SK-N-SH (cell line): ENCODE results near the gene CHCHD6.

ENCODE experiments used
- CTCF ChIP-seq: fragments of 200-600 bp; sonication (generic); IDR thresholded peaks from 2 replicates; pipeline ENCODE4 v1.6.1; 2017; ENCODE audit warnings: antibody characterized with exemption, mild to moderate bottlenecking, moderate library complexity
- EZH2phosphoT487 ChIP-seq: fragments of 200-600 bp; sonication (generic); IDR thresholded peaks from 2 replicates; pipeline ENCODE4 v1.6.1; 2017; ENCODE audit warnings: low read depth, mixed run types, mild to moderate bottlenecking, antibody characterized with exemption, moderate library complexity, borderline replicate concordance
- FOXM1 ChIP-seq: IDR thresholded peaks from 2 replicates; pipeline ENCODE4 v1.4.0; 2012; ENCODE audit warnings: low read depth, mild to moderate bottlenecking
- GABPA ChIP-seq: IDR thresholded peaks from 2 replicates; pipeline ENCODE4 v1.4.0; 2012; ENCODE audit warnings: low read depth, mild to moderate bottlenecking
- POLR2AphosphoS5 ChIP-seq: IDR thresholded peaks from 2 replicates; pipeline ENCODE4 v1.6.1; 2012; ENCODE audit warnings: low read depth, low read length
- SIN3A ChIP-seq: IDR thresholded peaks from 2 replicates; pipeline ENCODE4 v1.6.1; 2012; ENCODE audit warnings: low read depth, mild to moderate bottlenecking, low read length, moderate library complexity, borderline replicate concordance
- TAF1 ChIP-seq: IDR thresholded peaks from 2 replicates; pipeline ENCODE4 v1.6.1; 2012; ENCODE audit warnings: low read depth, mild to moderate bottlenecking, low read length, moderate library complexity, borderline replicate concordance
- TEAD4 ChIP-seq: IDR thresholded peaks from 2 replicates; pipeline ENCODE4 v1.4.0; 2012; ENCODE audit warnings: mild to moderate bottlenecking, borderline replicate concordance; ENCODE audit not compliant: insufficient read depth
- YY1 ChIP-seq: IDR thresholded peaks from 2 replicates; pipeline ENCODE4 v1.4.0; 2012; ENCODE audit warnings: low read depth, mild to moderate bottlenecking
- ZBTB33 ChIP-seq: IDR thresholded peaks from 2 replicates; pipeline ENCODE4 v1.4.0; 2012; ENCODE audit warnings: low read depth, borderline replicate concordance

GRCh38 chr3:126992216-126992615, 288.2 kb downstream of the CHCHD6 start:
- TF ChIP-seq YY1: no peak
- TF ChIP-seq ZBTB33: no peak
- TF ChIP-seq GABPA: no peak
- no peak for TF ChIP-seq POLR2AphosphoS5
- no peak for TF ChIP-seq CTCF
- TF ChIP-seq EZH2phosphoT487: no peak
- no peak for TF ChIP-seq TAF1
- TF ChIP-seq SIN3A: no peak
- TF ChIP-seq TEAD4: no peak
- TF ChIP-seq FOXM1: no peak
